Measurements from ENCODE around the gene TMEM191B. TPM values are rescaled to one million over a fixed set of nuclear protein-coding genes. Genes with fewer than 3 reads are reported as not detected.
"Not testable (repeated sequence)": the region's sequence is repeated elsewhere in the genome, so short reads cannot be mapped to it uniquely, and the experiment has no call there.

The TMEM191B gene
- total and polyA plus RNA-seq, 4 donors = 1.3 to 8.1 (median 1.8) TPM; not detected in 1

GRCh38 chr22:18528597-18529415 lies 1.2 kb downstream of the TMEM191B start:
- H3K9me3 ChIP-seq (ENCODE audit: control insufficient read depth in 4 of 4, insufficient read depth in 3 of 4, low read length in 3 of 4); H3K4me3 ChIP-seq; H3K27me3 ChIP-seq (ENCODE audit: control insufficient read depth in 3 of 3, insufficient read depth in 3 of 3, low read length in 2 of 3); H3K9ac ChIP-seq (ENCODE audit: insufficient read depth in 1 of 2, low read length in 2 of 2); H3K4me1 ChIP-seq (ENCODE audit: control insufficient read depth in 5 of 5, insufficient read depth in 5 of 5, low read length in 5 of 5); H3K36me3 ChIP-seq (ENCODE audit: control insufficient read depth in 4 of 4, insufficient read depth in 4 of 4, low read length in 4 of 4); H3K27ac ChIP-seq (ENCODE audit: low read depth in 1 of 2, low read length in 1 of 2): not testable (repeated sequence)
- DNase-seq = peak; percentile 46 to 75 (median 64)
- WGBS, 2 donors = 1 to 3% methylated on average over 8 to 24 of the region's 66 CpGs
- peak; percentile 95 for ATAC-seq (ENCODE audit: insufficient read depth, low FRiP score)

DNA sequence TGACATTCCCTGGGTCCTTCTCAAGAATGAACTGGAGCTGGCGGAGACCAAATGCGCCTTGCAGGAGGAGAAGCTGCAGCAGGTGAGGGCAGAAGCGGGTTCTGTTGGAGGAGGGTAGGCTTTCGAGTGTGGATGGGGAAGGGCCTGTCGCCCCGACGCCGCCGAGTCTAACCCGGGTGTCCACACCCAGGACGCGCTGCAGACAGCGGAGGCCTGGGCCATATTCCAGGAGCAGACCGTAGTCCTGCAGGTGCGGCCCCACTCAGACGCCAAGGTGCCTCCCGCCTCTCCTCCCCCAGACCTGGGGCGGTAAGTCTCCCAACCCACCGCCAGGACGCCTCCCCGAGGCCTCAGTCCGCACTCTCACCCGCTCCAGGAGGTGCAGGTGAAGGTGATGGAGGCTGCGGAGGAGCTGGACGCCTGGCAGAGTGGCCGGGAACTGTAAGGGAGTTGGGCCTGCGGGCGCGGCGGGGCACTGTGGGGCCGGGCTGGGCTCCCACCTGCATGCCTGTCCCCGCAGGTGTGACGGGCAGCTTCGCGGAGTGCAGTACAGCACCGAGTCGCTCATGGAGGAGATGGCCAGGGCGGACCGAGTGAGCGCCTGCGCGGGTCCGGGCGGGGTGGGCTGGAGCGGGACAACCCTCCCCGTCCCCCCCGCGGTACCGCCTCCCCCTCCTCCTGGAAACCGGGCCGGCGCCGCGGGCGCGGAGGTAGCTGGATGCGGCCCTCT lies 2.0 kb downstream of the TMEM191B start:
- DNase-seq; H3K27ac ChIP-seq (ENCODE audit: low read depth in 1 of 2, low read length in 1 of 2); H3K4me3 ChIP-seq; H3K9ac ChIP-seq (ENCODE audit: insufficient read depth in 1 of 2, low read length in 2 of 2); H3K4me1 ChIP-seq (ENCODE audit: control insufficient read depth in 5 of 5, insufficient read depth in 5 of 5, low read length in 5 of 5); H3K27me3 ChIP-seq (ENCODE audit: control insufficient read depth in 3 of 3, insufficient read depth in 3 of 3, low read length in 2 of 3); H3K36me3 ChIP-seq (ENCODE audit: control insufficient read depth in 4 of 4, insufficient read depth in 4 of 4, low read length in 4 of 4); H3K9me3 ChIP-seq (ENCODE audit: control insufficient read depth in 4 of 4, insufficient read depth in 3 of 4, low read length in 3 of 4): not testable (repeated sequence)
- 3% methylated on average over 10 of the region's 57 CpGs; no CpG with 5 or more reads in 1 of the 2 donors for WGBS, 2 donors
- ATAC-seq (ENCODE audit: insufficient read depth, low FRiP score) = peak; percentile 3

DNA sequence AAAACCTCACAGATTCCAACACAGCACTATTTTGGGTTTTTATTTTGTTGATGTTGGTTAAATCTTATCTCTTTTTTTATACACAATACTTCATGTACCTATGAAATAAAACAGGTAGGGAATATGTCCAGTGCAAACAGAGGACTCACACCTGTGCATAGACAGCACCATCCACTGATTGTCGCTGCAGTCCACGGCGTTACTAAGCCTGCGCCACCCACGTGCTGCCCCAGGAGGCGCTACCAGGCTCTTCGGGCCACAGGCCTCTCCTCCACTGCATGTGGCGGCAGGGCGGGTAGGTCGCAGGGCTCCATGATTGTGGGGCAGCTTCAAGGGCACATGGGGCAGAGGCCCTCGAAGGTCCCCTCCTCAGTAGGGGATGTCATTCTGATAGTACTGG lies 6.0 kb downstream of the TMEM191B start:
- not testable (repeated sequence) for H3K36me3 ChIP-seq (ENCODE audit: control insufficient read depth in 4 of 4, insufficient read depth in 4 of 4, low read length in 4 of 4); H3K4me1 ChIP-seq (ENCODE audit: control insufficient read depth in 5 of 5, insufficient read depth in 5 of 5, low read length in 5 of 5); H3K27ac ChIP-seq (ENCODE audit: low read depth in 1 of 2, low read length in 1 of 2); H3K27me3 ChIP-seq (ENCODE audit: control insufficient read depth in 3 of 3, insufficient read depth in 3 of 3, low read length in 2 of 3); ATAC-seq (ENCODE audit: insufficient read depth, low FRiP score); H3K9me3 ChIP-seq (ENCODE audit: control insufficient read depth in 4 of 4, insufficient read depth in 3 of 4, low read length in 3 of 4); DNase-seq; H3K4me3 ChIP-seq; H3K9ac ChIP-seq (ENCODE audit: insufficient read depth in 1 of 2, low read length in 2 of 2)
- no CpG with 5 or more reads among the region's 11 CpGs for WGBS, 2 donors

GRCh38 chr22:18534315-18534714 lies 6.7 kb downstream of the TMEM191B start:
- not testable (repeated sequence) for DNase-seq; H3K36me3 ChIP-seq (ENCODE audit: control insufficient read depth in 4 of 4, insufficient read depth in 4 of 4, low read length in 4 of 4); ATAC-seq (ENCODE audit: insufficient read depth, low FRiP score); H3K9me3 ChIP-seq (ENCODE audit: control insufficient read depth in 4 of 4, insufficient read depth in 3 of 4, low read length in 3 of 4); H3K27ac ChIP-seq (ENCODE audit: low read depth in 1 of 2, low read length in 1 of 2); H3K4me3 ChIP-seq; H3K27me3 ChIP-seq (ENCODE audit: control insufficient read depth in 3 of 3, insufficient read depth in 3 of 3, low read length in 2 of 3); H3K9ac ChIP-seq (ENCODE audit: insufficient read depth in 1 of 2, low read length in 2 of 2); H3K4me1 ChIP-seq (ENCODE audit: control insufficient read depth in 5 of 5, insufficient read depth in 5 of 5, low read length in 5 of 5)
- WGBS, 2 donors = 74% methylated on average over 2 of the region's 12 CpGs; no CpG with 5 or more reads in 1 of the 2 donors

- ATAC-seq (ENCODE audit: insufficient read depth, low FRiP score); H3K4me3 ChIP-seq; H3K9me3 ChIP-seq (ENCODE audit: control insufficient read depth in 4 of 4, insufficient read depth in 3 of 4, low read length in 3 of 4); H3K36me3 ChIP-seq (ENCODE audit: control insufficient read depth in 4 of 4, insufficient read depth in 4 of 4, low read length in 4 of 4); DNase-seq; H3K4me1 ChIP-seq (ENCODE audit: control insufficient read depth in 5 of 5, insufficient read depth in 5 of 5, low read length in 5 of 5); H3K27ac ChIP-seq (ENCODE audit: low read depth in 1 of 2, low read length in 1 of 2); H3K27me3 ChIP-seq (ENCODE audit: control insufficient read depth in 3 of 3, insufficient read depth in 3 of 3, low read length in 2 of 3); H3K9ac ChIP-seq (ENCODE audit: insufficient read depth in 1 of 2, low read length in 2 of 2): not testable (repeated sequence)
- WGBS, 2 donors = 91 to 94% methylated on average over 5 of the region's 6 CpGs
These were observed 12.4 kb downstream of the TMEM191B start for GRCh38 chr22:18539994-18540393.

DNA sequence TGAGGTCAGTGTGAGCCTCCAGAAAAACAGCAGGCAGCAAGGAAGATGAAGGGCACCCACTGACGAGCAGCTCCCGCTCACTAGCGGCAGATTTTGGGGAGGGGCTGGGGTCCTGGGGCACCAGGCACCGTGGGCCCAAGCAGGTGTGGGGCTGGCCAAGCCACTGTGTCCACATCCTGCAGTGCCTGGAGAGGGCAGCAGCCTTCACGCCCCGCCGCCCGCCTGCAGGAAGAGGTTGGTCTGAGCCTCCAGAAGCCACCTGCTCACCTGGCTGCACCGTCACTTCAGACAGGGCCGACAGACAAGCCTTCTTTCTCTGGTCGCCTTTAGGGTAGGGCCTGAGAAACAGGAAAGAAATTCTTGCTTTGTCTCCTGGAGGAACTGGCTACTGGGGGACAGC lies 15.8 kb downstream of the TMEM191B start:
- not testable (repeated sequence) for DNase-seq; H3K4me1 ChIP-seq (ENCODE audit: control insufficient read depth in 5 of 5, insufficient read depth in 5 of 5, low read length in 5 of 5); H3K4me3 ChIP-seq; H3K9ac ChIP-seq (ENCODE audit: insufficient read depth in 1 of 2, low read length in 2 of 2); H3K27ac ChIP-seq (ENCODE audit: low read depth in 1 of 2, low read length in 1 of 2); H3K9me3 ChIP-seq (ENCODE audit: control insufficient read depth in 4 of 4, insufficient read depth in 3 of 4, low read length in 3 of 4); ATAC-seq (ENCODE audit: insufficient read depth, low FRiP score); H3K27me3 ChIP-seq (ENCODE audit: control insufficient read depth in 3 of 3, insufficient read depth in 3 of 3, low read length in 2 of 3); H3K36me3 ChIP-seq (ENCODE audit: control insufficient read depth in 4 of 4, insufficient read depth in 4 of 4, low read length in 4 of 4)
- WGBS, 2 donors = no CpG with 5 or more reads among the region's 11 CpGs

GRCh38 chr22:18544615-18545014 lies 17.0 kb downstream of the TMEM191B start:
- not testable (repeated sequence) for H3K4me1 ChIP-seq (ENCODE audit: control insufficient read depth in 5 of 5, insufficient read depth in 5 of 5, low read length in 5 of 5); H3K36me3 ChIP-seq (ENCODE audit: control insufficient read depth in 4 of 4, insufficient read depth in 4 of 4, low read length in 4 of 4); ATAC-seq (ENCODE audit: insufficient read depth, low FRiP score); H3K9ac ChIP-seq (ENCODE audit: insufficient read depth in 1 of 2, low read length in 2 of 2); H3K27me3 ChIP-seq (ENCODE audit: control insufficient read depth in 3 of 3, insufficient read depth in 3 of 3, low read length in 2 of 3); H3K27ac ChIP-seq (ENCODE audit: low read depth in 1 of 2, low read length in 1 of 2); H3K4me3 ChIP-seq; DNase-seq; H3K9me3 ChIP-seq (ENCODE audit: control insufficient read depth in 4 of 4, insufficient read depth in 3 of 4, low read length in 3 of 4)
- 87 to 94% methylated on average over 5 to 7 of the region's 13 CpGs for WGBS, 2 donors

All from lung (tissue), 10 donors.